Measurements from ENCODE around the gene SMIM20.

The SMIM20 gene

DNA sequence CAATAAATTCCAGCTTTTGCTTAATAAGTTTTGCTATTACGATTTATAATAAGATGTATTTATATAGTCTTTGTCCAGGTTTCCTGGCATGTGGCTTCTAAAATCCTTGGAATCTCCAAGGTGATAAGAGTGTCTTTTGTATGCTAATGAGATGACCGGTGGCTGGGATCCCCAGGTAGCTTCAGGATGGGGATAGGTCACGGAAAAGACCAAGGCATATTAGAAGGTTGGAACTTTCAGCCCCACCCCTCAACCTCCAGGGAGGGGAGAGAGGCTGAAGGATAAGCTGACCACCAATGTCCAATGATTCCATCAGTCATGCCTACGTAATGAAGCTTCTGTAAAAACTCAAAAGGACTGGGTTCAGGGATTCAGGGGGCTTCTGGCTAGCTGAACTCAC is 41.7 kb downstream of the SMIM20 start:
- no peak for DNase-seq (ENCODE audit: low read depth)
- no peak overlapping the region for H3K4me3 ChIP-seq (ENCODE audit: low read depth, low read length)
- TF ChIP-seq, protein P1, sequence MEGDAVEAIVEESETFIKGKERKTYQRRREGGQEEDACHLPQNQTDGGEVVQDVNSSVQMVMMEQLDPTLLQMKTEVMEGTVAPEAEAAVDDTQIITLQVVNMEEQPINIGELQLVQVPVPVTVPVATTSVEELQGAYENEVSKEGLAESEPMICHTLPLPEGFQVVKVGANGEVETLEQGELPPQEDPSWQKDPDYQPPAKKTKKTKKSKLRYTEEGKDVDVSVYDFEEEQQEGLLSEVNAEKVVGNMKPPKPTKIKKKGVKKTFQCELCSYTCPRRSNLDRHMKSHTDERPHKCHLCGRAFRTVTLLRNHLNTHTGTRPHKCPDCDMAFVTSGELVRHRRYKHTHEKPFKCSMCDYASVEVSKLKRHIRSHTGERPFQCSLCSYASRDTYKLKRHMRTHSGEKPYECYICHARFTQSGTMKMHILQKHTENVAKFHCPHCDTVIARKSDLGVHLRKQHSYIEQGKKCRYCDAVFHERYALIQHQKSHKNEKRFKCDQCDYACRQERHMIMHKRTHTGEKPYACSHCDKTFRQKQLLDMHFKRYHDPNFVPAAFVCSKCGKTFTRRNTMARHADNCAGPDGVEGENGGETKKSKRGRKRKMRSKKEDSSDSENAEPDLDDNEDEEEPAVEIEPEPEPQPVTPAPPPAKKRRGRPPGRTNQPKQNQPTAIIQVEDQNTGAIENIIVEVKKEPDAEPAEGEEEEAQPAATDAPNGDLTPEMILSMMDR (conservative IDR thresholded peaks at IDR 0.05; ENCODE audit: low read depth, low read length): no peak

DNA sequence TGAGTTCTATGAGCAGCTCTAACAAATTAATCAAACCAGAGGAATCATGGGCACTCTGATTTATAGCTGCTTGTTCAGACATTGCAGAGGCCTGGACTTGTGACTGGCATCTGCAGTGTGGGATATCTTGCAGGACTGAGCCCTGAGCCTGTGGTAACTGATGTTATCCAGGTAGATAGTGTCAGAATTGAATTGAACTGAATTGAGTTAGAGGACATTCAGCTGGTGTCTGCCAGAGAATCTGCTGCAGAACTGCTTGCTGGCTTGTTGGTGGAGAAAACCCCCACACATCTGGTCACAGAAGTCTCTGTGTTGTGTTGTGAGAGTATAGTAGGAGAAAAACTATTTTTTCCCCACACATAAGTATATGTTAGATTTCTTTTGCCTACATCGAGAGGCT is 42.2 kb downstream of the SMIM20 start:
- TF ChIP-seq, protein P1 (conservative IDR thresholded peaks at IDR 0.05; ENCODE audit: low read depth, low read length): no peak
- H3K4me3 ChIP-seq (ENCODE audit: low read depth, low read length): no peak overlapping the region
- DNase-seq (ENCODE audit: low read depth): no peak

DNA sequence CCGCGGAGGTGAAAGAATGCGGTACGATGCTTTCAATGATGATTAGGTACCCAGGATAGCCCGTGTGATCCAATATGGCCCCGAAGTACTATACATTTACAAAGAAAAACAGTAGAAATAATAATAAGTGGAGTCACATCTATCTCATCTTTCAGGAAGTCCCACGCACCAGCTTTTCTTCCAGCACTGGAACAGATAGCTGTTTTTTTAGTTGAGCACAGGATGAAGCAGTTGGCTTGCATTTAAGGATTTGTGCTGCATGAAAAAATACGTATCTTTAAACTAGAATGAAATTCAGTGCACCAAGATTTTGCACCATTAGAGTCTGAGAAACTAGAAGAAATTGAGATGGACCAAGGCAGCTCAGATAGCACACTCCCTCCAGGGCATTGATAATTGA is 44.1 kb downstream of the SMIM20 start:
- no peak for DNase-seq (ENCODE audit: low read depth)
- no peak overlapping the region for H3K4me3 ChIP-seq (ENCODE audit: low read depth, low read length)
- TF ChIP-seq, protein P1 (conservative IDR thresholded peaks at IDR 0.05; ENCODE audit: low read depth, low read length): no peak

DNA sequence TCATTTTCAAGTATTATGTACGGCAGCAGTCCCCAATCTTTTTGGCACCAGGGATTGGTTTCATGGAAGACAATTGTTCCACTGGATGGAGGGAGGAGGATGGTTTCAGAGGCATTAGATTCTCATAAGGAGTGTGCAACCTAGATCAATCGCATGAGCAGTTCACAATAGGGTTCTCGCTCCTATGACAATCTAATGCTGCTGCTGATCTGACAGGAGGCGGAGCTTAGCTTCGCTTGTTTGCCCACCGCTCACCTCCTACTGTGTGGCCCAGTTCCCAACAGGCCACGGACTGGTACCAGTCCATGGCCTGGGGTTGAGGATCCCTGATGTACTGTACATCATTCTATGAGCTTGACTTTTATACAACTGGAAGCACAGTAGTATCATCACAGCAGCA is 48.4 kb downstream of the SMIM20 start:
- H3K4me3 ChIP-seq (ENCODE audit: low read depth, low read length): no peak overlapping the region
- DNase-seq (ENCODE audit: low read depth): no peak
- TF ChIP-seq, protein P1 (conservative IDR thresholded peaks at IDR 0.05; ENCODE audit: low read depth, low read length): no peak

DNA sequence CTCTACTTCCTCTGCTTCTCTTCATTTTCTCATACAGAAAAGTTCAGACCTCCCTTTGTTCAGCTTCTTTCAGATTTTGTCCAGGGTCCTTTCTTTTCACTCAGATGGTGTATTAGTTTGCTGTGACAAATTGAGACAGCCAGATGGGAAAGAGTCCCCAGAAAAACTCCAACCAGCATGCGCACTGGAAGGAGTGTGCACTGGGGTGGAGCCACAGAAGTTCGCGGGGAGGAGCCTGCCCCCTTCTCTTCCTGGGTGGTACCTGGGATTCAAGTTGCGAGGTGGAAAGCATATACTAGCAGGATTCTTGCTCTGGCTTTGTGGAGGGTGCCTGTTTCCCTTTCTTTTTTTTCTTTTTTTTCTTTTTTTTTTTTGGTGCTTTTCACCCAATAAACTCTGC is 51.6 kb downstream of the SMIM20 start:
- DNase-seq (ENCODE audit: low read depth): no peak
- TF ChIP-seq, protein P1 (conservative IDR thresholded peaks at IDR 0.05; ENCODE audit: low read depth, low read length): no peak
- H3K4me3 ChIP-seq (ENCODE audit: low read depth, low read length): no peak overlapping the region

DNA sequence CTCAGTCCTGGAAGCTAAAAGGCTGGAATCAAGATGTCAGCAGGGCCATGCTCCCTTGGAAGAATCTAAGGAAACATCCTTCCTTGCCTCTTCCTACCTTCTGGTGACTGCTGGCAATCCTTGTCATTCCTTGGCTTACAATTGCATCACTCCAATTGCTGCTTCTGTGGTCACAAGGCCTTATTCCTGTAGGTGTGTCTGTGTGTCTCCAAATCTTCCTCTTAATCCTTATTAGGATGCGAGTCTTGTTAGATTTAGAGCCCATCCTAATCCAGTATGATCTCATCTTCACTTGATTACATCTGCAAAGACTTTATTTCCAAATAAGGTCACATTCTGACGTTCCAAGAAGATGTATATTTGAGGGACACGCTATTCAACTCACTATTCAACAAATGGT is 52.2 kb downstream of the SMIM20 start:
- no peak for DNase-seq (ENCODE audit: low read depth)
- TF ChIP-seq, protein P1 (conservative IDR thresholded peaks at IDR 0.05; ENCODE audit: low read depth, low read length): no peak
- H3K4me3 ChIP-seq (ENCODE audit: low read depth, low read length): no peak overlapping the region

DNA sequence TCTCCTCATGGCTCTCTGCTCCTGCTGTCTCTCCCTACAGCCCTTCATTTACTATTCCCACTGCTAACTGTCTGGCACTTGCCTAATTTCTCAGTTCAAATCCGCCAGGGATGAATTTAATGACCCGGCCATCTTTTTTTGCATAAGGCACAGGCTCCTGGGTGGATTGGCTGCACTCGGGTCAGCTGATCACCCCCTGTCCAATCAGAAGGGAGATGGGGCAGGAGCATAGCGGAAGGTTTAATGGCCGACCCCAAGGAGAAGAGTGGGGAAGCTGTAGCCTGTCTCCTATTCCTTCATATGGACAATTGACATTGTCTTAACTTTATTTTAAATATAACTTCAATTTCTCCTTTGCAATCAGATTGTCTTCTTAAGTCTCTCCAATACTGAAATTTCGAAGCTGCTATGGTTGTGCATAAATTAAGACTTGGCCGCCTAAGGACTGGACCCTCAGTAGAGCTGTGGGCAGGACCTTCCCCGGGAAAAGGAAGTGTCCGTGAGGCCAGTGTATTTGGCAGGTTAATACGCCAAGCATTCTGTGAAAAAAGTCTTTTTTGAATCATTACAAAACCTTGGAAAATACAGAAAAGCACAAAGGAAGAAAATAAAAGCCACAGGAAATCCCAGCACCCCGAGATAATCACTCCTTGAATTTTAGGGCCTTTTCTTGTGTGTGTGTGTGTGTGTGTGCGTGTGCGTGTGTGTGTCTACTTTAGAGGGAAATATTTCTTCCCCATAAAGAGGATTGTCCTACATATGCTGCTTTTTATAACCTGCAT is 55.5 kb downstream of the SMIM20 start:
- no peak overlapping the region for H3K4me3 ChIP-seq (ENCODE audit: low read depth, low read length)
- no peak for DNase-seq (ENCODE audit: low read depth)

More for the DNA sequence above, 55.5 kb downstream of the SMIM20 start:
- TF ChIP-seq, protein P1 (conservative IDR thresholded peaks at IDR 0.05; ENCODE audit: low read depth, low read length): no peak
